Kidney glomerular epithelial cell (primary cell): ENCODE data around the gene HIVEP3.

Experiments used
- DNase-seq: peaks from one replicate; lab custom pipeline; 2025; lab: John Stamatoyannopoulos, UW

The HIVEP3 gene

DNA sequence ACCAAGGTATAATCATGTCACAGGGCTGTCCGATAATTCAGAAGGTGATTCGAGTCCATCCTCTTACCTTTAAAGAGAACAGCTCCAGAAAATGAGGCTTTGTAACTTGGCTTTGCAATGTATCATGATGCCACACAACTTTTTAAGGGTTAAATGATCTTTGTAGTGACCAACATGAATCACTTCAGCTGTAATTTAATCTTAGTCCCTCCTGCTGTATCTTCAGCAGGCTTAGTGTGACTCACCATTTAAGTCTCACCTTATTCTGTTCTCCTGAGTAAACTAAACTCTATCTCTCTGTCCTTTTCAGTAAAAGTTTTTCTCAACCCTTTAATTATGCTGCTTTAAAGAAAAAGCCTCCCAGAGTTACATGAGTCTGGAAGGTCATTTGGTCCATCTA is 1.9 kb upstream of the HIVEP3 start:
- DNase-seq: peak; percentile 67

DNA sequence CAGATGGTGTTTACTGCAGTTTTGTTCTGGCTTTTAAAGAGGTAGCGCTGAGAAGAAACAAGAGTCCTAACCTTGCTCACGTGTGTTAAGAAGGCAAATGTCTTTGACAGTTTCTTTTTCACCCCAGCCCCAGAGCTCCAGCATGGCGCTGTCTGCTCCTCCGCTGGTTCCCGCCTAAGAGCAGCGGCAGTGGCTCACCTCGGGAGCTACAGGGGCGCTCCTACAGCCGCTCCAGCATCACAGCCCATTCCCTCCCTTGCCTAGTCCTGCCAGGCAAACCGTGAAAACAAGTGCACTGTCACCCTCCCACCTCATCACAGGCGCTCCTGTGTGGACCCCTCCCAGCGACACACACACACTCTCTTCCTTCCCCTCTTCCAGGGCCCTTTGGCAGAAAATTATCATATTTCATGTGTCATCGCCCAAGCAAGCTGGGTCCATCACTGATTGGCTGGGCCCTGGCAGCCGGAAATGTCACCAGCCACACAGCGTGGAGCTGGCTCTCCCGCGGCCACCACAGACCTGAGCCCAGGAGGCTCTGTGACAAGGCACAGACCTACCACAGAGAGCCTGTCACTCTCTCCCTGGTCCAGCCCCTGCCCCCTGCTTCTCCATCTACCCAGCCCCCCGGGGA is 1.2 kb upstream of the HIVEP3 start:
- DNase-seq: peak; percentile 15

DNA sequence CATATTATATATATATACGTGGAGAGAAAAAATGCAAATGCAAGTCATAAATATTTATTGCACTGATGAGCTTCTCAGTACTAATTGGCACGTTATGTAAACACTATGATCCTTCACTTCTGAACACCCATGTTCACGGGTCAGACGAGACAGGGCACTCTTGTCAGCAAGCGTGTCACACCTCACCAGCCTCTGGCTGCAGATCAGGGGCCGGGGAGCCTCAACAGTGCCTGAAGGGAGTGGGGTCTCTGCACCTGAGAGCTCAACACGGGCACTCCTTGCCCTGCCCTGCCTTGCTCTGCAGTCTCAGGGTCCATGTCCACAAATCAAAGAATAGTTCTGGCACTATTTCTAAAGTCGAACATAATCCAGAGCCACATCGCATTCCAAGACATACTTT is 409 bp upstream of the HIVEP3 start:
- DNase-seq: no peak

DNA sequence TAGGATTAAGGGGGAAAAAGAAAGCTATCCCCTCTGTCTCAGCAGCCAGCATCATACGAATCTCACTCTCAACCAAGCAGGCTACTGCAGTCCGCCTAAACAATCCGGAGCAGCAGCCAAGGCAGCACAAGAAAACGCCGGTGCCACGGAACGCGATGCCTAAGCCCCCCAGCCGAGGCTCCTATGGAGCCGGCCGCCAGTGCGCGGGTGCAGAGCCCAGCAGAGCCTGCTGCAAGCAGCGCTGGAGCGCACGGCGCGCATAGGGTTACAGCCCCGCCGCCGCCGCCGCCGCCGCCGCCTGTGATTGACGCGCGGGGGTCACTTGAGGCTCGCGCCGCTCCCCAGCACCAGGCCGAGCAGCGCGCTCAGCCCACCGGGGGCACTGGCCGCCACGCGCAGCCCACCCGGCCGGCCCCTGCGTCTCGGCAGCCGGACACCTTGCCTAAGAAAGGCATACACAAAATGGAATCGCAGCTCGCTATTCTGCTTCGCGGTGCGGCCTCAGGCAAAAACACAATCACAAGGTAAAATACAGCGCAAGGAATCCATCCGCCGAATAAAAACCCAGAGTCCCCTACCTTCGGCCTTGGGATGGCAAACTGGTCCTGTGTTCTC is 780 bp downstream of the HIVEP3 start:
- no peak for DNase-seq

DNA sequence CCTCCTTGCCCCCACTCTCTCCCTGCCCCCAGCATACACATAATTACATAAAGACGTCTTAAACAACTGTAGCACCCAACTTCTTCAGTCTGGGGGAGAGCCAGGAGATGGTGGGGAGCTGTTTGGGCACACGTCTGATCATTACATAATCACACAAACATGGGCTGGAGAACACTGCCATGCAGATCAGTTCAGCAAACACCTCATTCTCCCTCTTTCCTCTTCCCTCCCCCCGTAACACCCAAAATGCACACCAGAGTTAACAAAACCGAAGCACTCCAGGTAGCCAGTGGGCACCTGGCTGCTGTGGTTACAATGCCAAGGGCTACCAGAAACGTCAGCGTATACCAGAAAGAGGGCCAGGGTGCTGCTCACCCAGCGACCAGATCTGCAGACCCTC is 1.6 kb downstream of the HIVEP3 start:
- DNase-seq: no peak

DNA sequence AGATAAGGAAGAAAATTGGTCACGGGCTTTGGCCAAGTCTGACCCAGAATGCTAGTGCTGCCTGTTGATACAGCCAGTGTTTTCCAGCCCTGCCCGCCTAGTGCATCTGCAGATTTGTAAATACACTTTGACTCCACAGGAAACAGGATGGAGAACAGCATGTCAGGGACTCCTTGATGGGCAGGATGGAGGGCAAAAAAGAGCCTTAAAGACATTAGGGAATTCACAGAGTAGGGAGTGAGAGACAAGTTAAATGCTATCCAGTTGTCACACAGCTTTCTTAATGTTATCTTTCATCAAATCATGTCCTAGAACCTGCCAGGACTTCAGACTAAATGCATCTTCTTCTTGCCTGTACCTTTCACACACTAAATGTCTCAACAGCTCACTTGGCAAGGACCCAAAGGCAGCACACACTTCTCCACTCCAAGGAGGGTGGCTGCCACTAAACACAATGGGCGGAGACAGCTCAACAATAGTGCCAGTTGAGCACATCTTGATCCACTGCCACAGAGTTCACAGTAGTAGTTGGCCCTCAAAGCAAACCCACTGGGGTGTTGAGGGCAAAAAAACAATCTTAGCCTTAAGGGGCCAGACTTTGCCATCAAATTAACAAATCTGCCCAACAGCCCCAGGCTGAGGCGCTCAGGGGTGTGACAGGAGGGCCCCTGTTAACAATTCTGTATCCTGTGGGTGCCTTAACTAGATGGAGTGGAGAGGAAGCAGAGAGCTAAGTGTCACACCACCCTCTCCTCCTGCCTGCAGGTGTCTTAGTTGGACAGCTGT is 2.7 kb downstream of the HIVEP3 start:
- DNase-seq: no peak

DNA sequence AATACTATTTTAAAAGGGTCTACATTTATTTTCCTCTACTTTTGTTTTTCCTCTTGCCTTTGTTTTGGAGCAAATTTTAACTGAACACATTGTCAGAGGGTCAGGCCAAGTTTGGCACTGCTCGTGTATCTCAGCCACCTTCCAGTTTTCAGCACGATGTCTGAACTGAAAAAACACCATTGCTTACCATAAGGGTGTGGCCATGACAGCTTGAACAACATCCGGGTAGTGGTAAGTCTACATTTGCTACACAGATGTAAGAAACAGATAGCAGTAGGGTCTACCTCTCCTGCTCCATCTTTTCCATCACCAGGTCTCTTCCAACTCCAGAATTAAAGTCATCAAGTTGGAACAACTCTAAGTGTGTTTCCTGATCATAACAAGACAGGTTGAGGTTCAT is 4.2 kb downstream of the HIVEP3 start:
- no peak for DNase-seq

DNA sequence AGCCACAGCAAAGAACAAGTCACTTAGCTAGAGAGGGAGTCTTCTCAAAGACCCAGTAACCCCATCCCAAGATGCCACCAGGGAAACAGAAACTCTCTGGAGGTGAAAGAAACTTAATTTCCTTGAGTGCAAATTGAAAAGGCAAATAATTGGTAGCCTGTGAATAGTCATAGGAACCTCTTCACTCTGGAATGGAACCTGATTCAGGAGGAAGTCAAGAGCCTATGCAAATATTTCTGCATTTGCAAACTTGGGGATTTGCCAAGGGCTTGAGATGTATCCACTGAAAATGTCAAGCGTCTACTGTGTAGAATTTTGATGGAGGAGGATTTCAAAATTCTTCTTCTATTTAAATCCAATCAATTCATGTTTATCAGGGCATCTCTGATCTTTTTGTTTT is 5.7 kb downstream of the HIVEP3 start:
- DNase-seq: no peak

DNA sequence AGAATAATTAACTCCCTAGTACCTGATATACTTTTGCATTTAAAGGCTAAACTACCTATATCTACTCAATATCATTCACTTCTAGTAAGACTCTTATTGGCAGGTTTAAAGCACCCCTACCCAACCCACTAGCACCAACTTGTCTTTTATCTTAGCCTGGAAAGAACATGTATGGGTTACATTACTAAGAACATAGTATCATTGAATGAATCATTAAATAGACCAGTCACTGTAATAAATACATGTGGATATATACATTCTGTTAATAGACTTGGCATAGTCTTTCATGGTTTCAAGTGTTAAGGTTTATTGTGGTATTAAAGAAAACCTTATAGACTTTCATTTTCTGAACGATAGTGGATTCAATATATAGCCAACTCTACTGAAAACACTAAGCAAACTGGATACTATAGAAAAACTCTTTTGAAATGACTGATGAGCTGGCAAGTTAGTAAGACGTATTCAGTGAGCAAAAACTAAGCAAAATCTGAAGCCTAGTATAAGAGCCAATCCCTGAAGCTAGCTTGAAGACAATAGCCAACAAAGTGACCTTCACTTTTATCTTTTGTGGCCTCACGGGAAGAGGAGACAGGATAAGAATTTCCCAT is 10.3 kb downstream of the HIVEP3 start:
- no peak for DNase-seq

DNA sequence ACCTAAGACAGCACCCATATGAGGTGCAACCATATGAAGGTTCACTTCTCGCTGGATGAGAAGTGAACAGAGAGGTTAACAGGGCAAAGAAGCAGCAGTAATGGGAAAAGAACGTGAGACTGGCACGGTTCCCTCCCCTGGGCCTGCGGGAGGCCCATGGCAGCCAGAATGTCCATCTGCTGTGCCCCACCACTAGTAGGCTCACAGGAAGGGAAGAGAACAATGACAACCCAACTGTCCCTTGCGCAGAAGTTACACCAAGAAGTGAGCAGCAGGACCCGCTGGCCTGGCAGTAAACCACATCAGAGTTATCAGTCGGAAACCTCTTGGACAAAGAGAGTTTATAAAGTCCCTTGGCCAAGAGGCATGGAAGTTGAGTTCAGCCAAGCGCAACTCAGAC is 11.3 kb downstream of the HIVEP3 start:
- no peak for DNase-seq

DNA sequence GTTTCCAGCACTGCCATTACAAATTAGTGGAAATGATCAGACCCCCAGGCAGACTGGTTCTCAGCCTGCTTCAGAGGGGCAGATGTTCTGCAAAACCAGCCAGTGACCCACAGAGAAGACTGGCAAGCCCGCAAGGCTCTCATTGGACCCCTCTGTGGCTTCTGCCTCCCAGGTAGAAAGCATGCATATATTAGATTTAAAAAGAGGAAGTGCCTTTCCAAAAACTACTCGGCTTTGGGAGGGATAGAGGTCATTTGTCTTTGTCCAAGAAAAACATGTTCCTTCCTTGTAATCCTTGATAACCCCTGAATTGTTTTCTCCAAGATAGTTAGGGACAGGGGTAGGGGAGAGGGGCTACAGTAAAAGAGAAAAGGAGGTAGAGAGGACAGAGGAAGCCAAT is 11.8 kb downstream of the HIVEP3 start:
- no peak for DNase-seq

DNA sequence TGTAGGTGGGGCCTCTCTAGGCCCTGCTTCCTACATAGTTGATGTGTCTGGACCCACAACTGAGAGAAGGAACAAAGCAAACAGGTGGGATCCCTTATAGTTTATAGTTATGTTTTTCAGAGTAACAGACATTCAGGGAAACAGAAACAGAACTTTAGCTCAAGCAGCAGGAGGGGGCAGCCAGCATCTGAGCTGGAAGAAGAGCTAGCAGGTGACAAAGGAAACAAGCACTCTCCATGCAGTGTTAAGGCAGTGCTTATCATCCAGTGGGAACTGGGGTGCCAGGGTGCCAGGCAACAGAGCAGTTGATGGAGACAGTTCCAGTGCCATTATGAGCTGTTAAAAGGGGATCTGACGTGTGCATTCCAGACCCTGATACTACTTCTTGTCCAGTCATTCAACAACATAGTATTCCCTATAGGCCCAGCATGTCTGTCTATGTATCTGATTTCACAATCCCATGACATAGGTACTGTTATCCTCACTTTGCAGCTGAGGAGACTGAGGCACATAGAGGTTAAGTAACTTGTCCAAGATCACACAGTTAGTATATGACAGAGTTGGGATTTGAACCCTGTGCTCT is 13.5 kb downstream of the HIVEP3 start:
- no peak for DNase-seq

DNA sequence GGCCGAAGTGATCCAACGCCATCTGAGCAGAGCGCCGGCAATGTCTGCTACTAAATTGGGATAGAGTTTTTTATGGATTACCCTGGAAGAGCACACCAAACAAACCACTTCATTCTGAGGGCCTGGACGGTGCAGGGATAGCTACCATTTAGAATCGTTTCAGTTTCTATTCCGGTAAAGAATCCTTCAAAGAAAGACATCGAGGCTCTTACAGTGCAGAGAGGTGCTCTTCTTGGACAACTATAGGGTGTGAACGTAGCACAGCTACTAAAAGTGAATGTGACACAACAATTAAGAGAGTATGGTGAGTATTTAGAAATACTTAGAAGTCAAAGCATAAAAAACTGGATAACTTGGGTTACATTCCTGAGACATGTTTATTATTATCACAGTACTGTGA is 16.1 kb downstream of the HIVEP3 start:
- no peak for DNase-seq

DNA sequence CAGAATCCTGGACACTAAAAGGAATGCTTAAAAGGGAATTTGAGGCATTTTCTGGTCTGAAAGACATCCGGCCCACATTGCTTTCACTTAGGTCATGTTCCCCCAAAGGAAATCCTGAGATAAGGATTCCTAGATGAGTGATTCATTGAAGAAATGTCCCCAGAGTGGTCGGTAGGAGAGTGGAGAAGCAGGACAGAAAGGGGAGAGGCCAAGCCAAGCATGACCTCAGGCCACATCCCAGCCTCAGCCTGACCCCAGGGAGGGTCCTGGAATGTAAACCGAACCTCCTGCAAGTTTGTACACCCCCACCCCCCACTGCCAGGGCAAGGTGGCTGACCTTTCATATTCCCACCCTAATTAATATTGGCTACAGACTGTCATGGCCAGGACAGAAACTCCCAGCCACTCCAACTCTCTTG is 16.6 kb downstream of the HIVEP3 start:
- DNase-seq: peak; percentile 78

DNA sequence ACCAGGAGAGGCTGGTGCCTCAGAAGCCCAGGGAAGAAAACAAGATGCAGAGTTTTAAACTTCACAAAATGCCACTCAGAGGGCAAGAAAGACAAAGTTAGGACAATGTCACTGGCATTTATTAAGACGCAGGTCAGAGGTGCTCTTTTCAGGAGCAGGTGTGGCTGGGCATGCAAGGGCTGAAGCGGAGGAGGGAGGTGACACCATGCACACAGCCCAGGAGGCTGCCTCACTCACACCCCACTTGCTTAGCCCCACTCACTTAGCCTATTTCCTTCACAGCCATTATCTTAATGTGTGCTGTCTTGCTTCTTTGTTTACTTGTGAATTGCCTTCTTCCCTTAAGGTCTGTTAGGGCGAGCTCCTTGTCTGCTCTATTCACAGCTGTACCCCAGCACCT is 17.2 kb downstream of the HIVEP3 start:
- no peak for DNase-seq

DNA sequence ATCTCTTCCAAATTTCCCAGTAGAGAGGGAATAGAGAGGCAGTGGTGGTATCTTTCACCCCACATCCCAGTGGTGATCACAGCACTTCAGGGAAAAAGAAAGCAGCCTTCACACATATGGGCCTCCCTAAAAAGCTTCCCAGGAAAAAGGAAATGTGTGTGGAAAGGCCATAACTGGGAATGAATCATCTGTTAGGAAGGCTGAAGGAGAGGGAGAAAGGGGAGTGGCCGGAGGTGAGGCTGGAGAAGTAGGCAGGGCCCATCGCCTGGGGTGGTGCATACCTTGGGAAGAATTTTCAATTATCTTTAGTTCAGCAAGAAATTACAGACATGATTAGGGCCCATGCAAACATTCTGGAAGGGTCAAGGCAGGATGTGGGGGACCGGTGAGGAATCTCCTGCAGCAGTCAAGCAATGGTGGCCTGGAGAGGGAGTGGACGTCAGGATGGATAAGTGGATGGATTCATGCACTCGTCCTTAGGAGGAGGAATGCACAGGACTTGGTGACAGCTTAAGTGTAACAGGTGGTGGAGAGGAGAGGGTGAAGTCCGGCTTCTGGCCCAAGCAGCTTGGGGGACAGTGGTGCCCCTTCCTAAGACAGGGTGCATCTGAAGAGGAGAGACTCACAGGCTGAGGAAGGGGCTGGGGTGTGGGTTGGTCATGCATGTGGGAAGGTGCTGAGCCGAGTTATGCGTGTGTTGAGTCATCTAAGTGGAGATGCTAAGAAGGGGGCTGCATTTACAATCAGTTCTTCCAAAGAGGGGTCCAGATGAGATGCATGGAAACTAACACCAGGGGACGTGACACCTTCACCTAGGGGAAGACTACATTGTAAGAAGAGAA is 17.9 kb downstream of the HIVEP3 start:
- peak; percentile 65 for DNase-seq

DNA sequence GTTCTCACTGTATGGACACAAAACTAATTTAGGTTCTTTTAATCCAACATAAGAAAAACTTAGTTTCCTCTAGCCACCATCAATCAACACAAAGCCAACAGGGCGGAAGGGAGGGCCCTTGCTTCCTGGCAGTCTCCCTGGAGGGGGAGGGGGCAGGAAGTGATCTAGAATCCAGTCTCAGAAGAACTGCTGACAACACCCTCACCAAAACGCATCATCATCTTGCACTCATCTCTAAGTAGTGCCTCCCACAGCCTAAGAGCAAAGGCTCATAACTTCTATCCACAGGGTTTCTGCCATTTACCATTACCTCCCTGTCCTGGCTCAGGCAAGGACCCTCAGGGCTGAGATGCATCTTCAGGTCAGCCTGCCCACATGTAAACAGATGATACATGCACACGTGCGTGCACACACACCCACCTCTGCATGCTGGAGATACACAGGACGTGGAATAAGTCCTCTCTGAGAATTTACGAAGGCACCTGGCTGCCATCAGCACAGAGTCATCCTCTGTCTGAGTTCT is 20.5 kb downstream of the HIVEP3 start:
- peak; percentile 4 for DNase-seq

DNA sequence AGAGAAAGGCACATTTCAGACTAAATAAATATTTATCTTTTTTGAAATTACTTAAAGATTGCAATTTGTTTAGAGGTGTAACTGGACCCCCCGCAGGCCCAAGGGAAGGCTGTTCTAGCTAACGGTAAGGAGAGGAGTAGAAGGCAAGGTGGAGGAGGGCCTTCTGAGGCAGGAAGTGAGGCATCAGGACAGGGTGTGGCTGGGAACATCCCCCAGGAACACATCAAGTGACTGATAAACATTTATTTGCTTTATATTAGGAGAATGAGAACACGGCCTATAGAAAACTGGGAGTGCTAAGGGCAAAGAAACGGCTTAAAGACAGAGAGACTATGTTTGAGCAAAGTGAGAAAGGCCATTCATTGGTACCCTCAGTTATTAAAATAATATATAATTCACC is 23.2 kb downstream of the HIVEP3 start:
- no peak for DNase-seq

DNA sequence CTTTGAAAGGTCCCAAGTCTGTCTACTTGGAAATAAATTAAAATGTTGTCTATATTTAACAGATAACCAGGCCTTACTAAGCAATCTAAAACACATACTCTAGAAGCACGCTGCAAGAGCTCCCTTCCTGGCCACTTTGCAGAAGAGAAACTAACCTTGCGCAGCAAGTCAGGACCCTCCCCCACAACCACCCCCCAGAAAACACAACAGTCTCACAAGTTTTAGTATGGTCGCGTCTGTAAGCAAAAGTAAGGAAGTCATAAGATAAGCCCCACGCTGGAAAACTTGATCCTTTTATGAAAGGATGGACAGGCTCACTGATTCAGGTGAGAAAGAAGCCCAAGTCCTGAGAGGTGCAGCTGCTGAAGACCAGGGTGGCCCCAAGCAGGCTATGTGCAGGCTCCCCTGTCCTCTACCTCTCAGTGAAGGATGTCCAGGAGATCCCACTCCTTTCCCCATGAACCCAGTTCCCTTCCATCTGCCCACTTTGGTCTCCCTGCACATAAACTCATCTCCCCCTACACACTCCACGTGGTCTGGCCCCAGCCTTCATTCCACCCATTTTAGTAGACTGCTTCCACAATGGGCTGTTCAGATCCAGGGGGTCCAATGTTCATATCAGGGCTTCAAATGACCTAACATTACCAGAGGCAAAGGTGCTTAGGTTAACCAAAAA is 23.8 kb downstream of the HIVEP3 start:
- DNase-seq: no peak

DNA sequence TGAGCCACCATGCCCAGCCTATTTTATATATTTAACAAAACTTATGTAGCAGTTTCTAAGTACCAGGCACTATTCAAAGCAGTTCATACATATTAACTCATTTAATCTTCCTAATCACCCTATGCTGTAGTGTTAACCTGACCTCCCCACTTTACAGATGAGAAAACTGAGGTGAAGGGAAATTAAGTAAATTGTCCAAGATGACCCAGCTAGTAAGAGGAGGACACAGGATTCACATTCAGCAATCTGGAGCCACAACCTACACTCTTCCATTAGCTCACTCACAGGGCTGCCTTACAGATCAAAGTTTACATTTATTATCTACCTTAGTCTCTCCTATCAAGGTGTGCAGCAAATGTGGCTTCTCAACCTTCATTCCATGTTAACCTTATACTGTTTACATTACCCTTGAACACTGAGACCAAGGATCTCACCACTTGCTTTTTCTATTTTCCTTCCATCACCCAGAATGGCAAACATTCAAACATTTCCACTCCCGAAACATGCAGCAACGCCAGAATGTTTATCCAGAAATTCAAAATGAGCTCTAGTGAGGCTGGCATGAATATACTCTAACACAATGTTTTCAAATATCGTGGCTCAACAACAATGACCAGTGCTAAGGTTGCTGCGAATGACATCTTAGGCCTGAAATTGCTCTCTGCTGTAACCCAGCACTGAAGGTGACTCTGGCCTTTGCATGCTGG is 24.5 kb downstream of the HIVEP3 start:
- no peak for DNase-seq
